Fibroblast of mammary gland (primary cell): ENCODE results near the gene ADGRB2.
A peak's percentile ranks its signal among the peaks of the same experiment; 100 is the strongest.

ENCODE experiments used
- DNase-seq: peaks from one replicate; pipeline ENCODE4 v3.0.0-alpha.2; 2010; ENCODE audit warnings: low read depth
- H3K4me3 ChIP-seq: 2 replicates; pipeline ENCODE4 v1.5.1; 2011; ENCODE audit warnings: low read depth, mild to moderate bottlenecking, low read length, moderate library complexity; ENCODE audit not compliant: control insufficient read depth
- TF ChIP-seq, protein P1 (sequence below): conservative IDR thresholded peaks from 2 replicates; pipeline ENCODE4 v1.5.1; 2011; ENCODE audit warnings: low read depth, low read length, inconsistent platforms; ENCODE audit not compliant: control insufficient read depth, insufficient read depth

The ADGRB2 gene

DNA sequence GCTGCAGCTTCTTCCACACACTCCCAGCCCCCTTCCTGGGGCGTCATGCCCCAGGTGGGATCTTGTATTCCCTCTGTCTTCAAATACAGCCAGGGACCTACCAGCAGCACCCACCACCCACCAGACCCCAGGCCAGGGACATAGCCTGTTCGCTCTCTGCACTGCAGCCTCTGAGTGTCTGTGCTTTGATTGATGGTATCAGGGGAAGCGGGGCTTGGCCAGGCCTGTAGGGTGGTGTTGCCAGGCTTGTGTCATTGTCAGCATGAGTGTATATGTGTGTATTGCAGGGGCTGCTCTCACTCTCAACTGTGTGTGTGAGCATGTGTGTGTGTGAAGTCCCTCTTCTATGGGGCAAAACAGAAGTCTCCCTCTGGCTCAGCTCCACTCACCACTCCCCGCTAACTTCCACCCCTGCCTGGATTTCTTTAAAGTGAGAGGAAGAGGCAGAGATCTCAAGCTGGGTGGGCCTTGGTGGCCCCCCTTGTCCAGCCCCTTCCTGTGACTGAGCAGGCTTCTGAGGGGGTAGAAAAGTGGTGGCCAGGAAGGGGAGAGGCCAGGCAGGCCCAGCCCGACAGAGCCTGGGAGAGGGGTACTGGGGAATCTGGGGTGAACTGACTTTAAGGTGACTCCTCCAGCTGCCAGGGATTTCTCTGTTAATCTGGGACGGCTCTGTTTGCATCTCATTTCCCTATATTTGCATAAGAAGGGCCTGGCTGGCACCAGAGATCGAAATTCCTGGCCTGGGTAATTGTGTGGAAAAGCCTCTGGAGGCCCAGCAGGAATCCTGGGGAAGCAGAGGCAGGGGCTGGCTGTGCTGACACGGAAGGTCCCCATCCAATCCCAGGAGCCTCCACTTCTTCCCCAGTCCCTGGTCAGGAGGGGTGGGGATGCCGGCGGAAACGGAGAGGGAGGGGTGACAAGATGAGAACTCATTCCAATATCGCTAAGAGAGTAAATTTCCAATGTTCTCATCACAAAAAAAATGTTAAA is 18.6 kb upstream of the ADGRB2 start:
- TF ChIP-seq, protein P1, sequence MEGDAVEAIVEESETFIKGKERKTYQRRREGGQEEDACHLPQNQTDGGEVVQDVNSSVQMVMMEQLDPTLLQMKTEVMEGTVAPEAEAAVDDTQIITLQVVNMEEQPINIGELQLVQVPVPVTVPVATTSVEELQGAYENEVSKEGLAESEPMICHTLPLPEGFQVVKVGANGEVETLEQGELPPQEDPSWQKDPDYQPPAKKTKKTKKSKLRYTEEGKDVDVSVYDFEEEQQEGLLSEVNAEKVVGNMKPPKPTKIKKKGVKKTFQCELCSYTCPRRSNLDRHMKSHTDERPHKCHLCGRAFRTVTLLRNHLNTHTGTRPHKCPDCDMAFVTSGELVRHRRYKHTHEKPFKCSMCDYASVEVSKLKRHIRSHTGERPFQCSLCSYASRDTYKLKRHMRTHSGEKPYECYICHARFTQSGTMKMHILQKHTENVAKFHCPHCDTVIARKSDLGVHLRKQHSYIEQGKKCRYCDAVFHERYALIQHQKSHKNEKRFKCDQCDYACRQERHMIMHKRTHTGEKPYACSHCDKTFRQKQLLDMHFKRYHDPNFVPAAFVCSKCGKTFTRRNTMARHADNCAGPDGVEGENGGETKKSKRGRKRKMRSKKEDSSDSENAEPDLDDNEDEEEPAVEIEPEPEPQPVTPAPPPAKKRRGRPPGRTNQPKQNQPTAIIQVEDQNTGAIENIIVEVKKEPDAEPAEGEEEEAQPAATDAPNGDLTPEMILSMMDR, result no peak
- no peak overlapping the region for H3K4me3 ChIP-seq
- no peak for DNase-seq

DNA sequence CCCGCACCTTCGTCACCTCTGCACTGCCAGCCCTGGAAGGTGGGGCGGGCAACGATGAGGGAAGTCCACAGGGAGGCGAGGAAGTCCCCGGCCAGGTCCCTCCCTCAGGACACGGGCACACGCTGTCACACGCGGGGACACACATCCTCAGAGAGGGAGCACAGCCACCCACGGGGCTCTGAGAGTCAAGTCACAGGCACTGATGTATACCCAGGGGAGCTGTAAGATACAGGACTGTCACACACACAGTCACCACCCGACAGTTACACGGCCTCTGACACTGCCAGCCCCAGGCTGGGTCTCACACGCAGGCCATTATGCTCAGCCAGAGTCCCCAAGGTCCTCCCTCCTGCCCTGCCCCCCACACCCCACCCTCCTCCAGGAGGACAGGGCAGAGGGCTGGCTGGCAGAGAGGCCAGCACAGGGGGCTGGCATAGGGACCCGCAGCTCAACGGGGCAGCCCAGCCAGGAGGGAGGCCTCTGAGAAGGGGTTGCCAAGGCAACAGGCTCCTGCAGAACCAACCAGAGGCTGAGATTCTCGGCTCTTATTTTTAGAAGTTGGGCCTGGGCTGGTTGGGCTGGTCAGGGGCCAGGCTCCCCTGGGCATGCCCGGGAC is 17.7 kb upstream of the ADGRB2 start:
- no peak overlapping the region for H3K4me3 ChIP-seq
- TF ChIP-seq, protein P1, result no peak
- DNase-seq, result no peak

DNA sequence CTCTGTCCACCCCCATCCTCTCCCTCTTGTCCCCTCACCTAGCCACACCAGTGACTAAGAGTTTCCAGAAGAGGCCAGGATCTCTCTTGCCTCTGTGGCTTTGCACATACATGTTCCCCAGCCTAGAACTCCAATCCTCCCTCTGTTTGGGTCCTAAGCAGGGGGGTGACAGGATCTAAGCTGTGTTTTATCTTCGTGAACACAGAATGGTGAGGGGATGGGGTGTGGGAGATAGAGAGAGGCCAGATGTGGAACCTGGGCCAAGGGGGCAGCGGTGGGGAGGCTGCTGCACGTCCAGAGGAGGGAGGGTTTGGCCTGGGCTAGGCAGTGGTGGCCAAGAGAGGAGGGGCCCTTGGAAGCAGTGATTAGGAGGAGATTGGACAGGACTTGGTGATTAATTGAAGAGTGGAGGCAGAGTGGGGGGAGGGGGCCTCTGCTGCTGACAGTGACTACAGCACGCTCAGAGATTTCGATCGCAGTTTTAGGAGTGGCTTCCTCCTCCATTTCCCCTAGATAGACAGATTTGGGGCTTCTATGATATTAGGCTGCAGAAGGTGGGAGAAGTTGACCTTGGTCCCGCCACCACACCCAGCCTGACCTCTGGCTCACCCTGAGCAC is 17.1 kb upstream of the ADGRB2 start:
- DNase-seq, result peak; percentile 27
- TF ChIP-seq, protein P1, result no peak
- H3K4me3 ChIP-seq, result no peak overlapping the region

DNA sequence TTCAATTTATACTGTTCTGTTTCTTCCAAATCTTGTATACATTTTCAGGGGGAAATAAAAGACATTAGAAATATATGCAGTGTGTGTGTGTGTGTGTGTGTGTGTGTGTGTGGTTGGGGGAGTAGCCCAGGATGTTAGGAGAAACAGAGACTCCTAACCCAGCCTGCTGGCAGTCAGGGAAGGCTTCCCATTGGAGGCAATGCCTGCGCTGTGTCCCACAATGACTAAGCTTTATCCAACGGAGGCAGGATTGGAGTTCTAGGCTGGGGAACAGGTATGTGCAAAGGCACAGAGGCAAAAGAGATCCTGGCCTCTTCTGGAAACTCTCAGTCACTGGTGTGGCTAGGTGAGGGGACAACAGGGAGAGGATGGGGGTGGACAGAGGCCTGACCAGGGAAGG is 16.5 kb upstream of the ADGRB2 start:
- DNase-seq, result no peak
- TF ChIP-seq, protein P1, result no peak
- no peak overlapping the region for H3K4me3 ChIP-seq

DNA sequence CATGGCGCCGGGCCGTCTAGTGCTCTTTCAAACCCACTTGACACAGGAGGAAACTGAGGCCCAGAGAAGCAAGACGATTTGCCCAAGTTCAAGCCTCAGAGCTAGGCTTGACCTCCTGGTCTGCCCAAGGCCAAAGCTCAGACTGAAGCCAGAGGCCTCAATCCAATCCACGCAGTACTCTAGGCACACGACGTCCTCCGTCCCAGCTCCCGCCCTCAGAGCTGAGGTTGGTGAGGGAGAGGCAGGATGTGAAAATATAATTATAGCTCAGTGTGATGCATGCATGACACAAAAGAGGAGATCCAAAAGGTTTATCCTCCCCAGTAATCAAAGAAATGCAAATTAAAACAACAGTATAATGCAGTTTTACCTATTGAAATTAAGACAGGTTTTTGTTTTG is 15.5 kb upstream of the ADGRB2 start:
- DNase-seq, result no peak
- TF ChIP-seq, protein P1, result no peak

DNA sequence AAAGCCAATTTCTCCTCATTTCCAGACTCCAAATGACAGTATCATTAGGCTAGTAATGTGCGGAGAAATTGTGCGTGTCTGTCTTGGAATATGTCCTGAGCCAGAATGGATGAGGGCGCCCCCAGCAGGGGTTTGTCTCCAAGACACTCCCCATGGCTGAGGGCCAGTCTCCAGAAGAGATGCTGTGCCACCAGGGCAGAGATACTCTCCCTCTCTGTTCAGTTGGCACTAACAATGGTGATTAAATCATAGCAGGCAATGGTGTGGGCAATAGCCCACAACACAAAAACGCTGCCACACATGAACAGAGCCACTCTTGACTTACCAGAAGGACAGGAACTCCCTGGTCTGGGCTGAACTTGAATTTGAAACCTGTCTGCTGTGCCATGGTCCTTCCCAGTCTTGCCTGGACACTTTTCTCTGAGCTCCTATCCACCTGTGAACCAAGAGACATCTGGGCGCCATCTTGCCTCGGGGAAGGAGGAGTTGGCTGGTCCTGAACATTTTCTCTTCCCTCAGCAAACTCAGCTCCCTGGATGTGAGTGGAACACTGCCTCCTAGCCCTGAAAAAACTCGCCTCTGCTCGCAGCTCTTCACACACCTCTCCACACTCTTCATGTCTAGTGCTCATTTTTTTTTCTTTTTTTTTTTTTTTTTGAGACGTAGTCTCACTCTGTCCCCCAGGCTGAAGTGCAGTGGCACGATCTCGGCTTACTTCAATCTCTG is 14.8 kb upstream of the ADGRB2 start:
- DNase-seq, result no peak
- no peak overlapping the region for H3K4me3 ChIP-seq
- TF ChIP-seq, protein P1, result no peak

More for the DNA sequence above, 15.5 kb upstream of the ADGRB2 start:
- H3K4me3 ChIP-seq, result no peak overlapping the region
